ENCODE results near the gene NRXN3.

- TF ChIP-seq GATA2 (IDR thresholded peaks at IDR 0.05; ENCODE audit: low read depth, low read length) (no peak), GATA3 (IDR thresholded peaks at IDR 0.05; ENCODE audit: low read depth, low read length) (no peak)
Measured at GRCh38 chr14:79056879-79057278, 886.7 kb downstream of the NRXN3 start.

Measured in SH-SY5Y (cell line).